ENCODE data around the gene CEP57. TPM values are rescaled to one million over a fixed set of nuclear protein-coding genes. Genes with fewer than 3 reads are reported as not detected.

Gene CEP57
- polyA plus RNA-seq, 1 experiment: 18.3 TPM

- ChIA-PET CTCF (interaction anchor here (2.5 kb wide), 1 partner anchor 510 kb away, joined by 10 read pairs; the partner anchor contains the start of gene MAML2), POLR2A (no interaction called here)
- no peak for TF ChIP-seq CTCF (IDR thresholded peaks at IDR 0.05; ENCODE audit: insufficient read depth, low read depth, low read length)
- no peak overlapping the region for H3K4me3 ChIP-seq (ENCODE audit: low read depth, low read length)
- no peak for DNase-seq (ENCODE audit: low read depth)
- no peaks in the 10 kb centered on the region for H3K36me3 ChIP-seq (ENCODE audit: control insufficient read depth, insufficient read depth, low read length)
- H3K27me3 ChIP-seq (ENCODE audit: control insufficient read depth, insufficient read depth, low read length): no peaks in the 10 kb centered on the region
Observed at GRCh38 chr11:95833378-95833777, 43.1 kb downstream of the CEP57 start.

GRCh38 chr11:95835351-95835750 lies 45.1 kb downstream of the CEP57 start:
- no peak for DNase-seq (ENCODE audit: low read depth)
- Histone ChIP-seq H3K36me3 (ENCODE audit: control insufficient read depth, insufficient read depth, low read length) (no peaks in the 10 kb centered on the region), H3K4me3 (ENCODE audit: low read depth, low read length) (no peak overlapping the region), H3K27me3 (ENCODE audit: control insufficient read depth, insufficient read depth, low read length) (no peaks in the 10 kb centered on the region)
- CTCF ChIA-PET: interaction anchor here (0.6 to 3.0 kb wide), 22 partner anchors 8 to 591 kb away, joined by 3 to 17 read pairs (median 3); partner anchors contain the start of genes CCDC82, CEP57, FAM76B and JRKL
- no peak for TF ChIP-seq CTCF (IDR thresholded peaks at IDR 0.05; ENCODE audit: insufficient read depth, low read depth, low read length)
- POLR2A ChIA-PET: no interaction called here

- Histone ChIP-seq H3K4me3 (ENCODE audit: low read depth, low read length) (no peak overlapping the region), H3K36me3 (ENCODE audit: control insufficient read depth, insufficient read depth, low read length) (no peaks in the 10 kb centered on the region), H3K27me3 (ENCODE audit: control insufficient read depth, insufficient read depth, low read length) (no peaks in the 10 kb centered on the region)
- ChIA-PET CTCF (interaction anchor here (0.6 to 3.0 kb wide), 24 partner anchors 9 to 591 kb away, joined by 3 to 17 read pairs (median 3); partner anchors contain the start of genes CCDC82, CEP57, FAM76B and JRKL), POLR2A (no interaction called here)
- peak; percentile 86 for TF ChIP-seq CTCF (IDR thresholded peaks at IDR 0.05; ENCODE audit: insufficient read depth, low read depth, low read length)
- DNase-seq (ENCODE audit: low read depth): peak; percentile 54
Observed at GRCh38 chr11:95835768-95836488, 45.6 kb downstream of the CEP57 start.

GRCh38 chr11:95845167-95845566 lies 54.9 kb downstream of the CEP57 start:
- peaks cover 1% of the 10 kb centered on the region for H3K36me3 ChIP-seq (ENCODE audit: control insufficient read depth, insufficient read depth, low read length)
- POLR2A ChIA-PET: no interaction called here
- no peak for DNase-seq (ENCODE audit: low read depth)
- no peaks in the 10 kb centered on the region for H3K27me3 ChIP-seq (ENCODE audit: control insufficient read depth, insufficient read depth, low read length)
- no peak overlapping the region for H3K4me3 ChIP-seq (ENCODE audit: low read depth, low read length)
- no peak for TF ChIP-seq CTCF (IDR thresholded peaks at IDR 0.05; ENCODE audit: insufficient read depth, low read depth, low read length)
- CTCF ChIA-PET: interaction anchor here (1.4 kb wide), 1 partner anchor 499 kb away, joined by 3 read pairs; no protein-coding TSS in a partner anchor

GRCh38 chr11:95849087-95849825 lies 59.0 kb downstream of the CEP57 start:
- peak; percentile 27 for DNase-seq (ENCODE audit: low read depth)
- Histone ChIP-seq H3K36me3 (ENCODE audit: control insufficient read depth, insufficient read depth, low read length) (peaks cover 1% of the 10 kb centered on the region), H3K4me3 (ENCODE audit: low read depth, low read length) (no peak overlapping the region), H3K27me3 (ENCODE audit: control insufficient read depth, insufficient read depth, low read length) (no peaks in the 10 kb centered on the region)
- CTCF ChIA-PET: interaction anchor here (0.5 to 2.3 kb wide), 20 partner anchors 10 to 545 kb away, joined by 3 to 17 read pairs (median 3); partner anchors contain the start of genes CCDC82, JRKL and MAML2
- POLR2A ChIA-PET: no interaction called here
- TF ChIP-seq CTCF (IDR thresholded peaks at IDR 0.05; ENCODE audit: insufficient read depth, low read depth, low read length): peak; percentile 57

Measured in BJ (cell line).